Renal cortex interstitium (tissue), 15 donors: Measurements from ENCODE around the gene OR52E5. TPM values are rescaled to one million over a fixed set of nuclear protein-coding genes. Genes with fewer than 3 reads are reported as not detected.

ENCODE experiments used
- DNase-seq, 11 donors: peaks; one replicate each; pipeline ENCODE4 v3.0.0-alpha.2; 2013; ENCODE audit warnings: low read depth in 9 of 11, low spot score in 4 of 11; ENCODE audit errors: extremely low read depth in 1 of 11
- long read RNA-seq, 16 experiments: transcript quantifications; one replicate each; lab custom pipeline, GENCODE V29; 2026
- polyA plus RNA-seq, 3 donors: library from polyadenylated mRNA; unstranded; fragments of 120-200 nt; gene quantifications; one replicate each; pipeline ENCODE4 v1.2.1, GENCODE V29; 2013; ENCODE audit not compliant: insufficient read length in 3 of 3

The OR52E5 gene
- polyA plus RNA-seq: not detected
- long read RNA-seq, donor 1: 0 reads
- long read RNA-seq, donor 2: 0 reads
- long read RNA-seq, donor 3: 0 reads
- long read RNA-seq, donor 4: 0 reads
- long read RNA-seq, donor 5: 0 reads
- long read RNA-seq, donor 6: 0 reads
- long read RNA-seq, donor 7: 0 reads
- long read RNA-seq, donor 8: 0 reads
- long read RNA-seq, donor 9: 0 reads
- long read RNA-seq, donor 10: 0 reads
- long read RNA-seq, donor 11: 0 reads
- long read RNA-seq, donor 12: 0 reads
- long read RNA-seq, donor 13: 0 reads
- long read RNA-seq, donor 14: 0 reads
- long read RNA-seq, donor 15: 0 reads
- long read RNA-seq, donor 16: 0 reads

DNA sequence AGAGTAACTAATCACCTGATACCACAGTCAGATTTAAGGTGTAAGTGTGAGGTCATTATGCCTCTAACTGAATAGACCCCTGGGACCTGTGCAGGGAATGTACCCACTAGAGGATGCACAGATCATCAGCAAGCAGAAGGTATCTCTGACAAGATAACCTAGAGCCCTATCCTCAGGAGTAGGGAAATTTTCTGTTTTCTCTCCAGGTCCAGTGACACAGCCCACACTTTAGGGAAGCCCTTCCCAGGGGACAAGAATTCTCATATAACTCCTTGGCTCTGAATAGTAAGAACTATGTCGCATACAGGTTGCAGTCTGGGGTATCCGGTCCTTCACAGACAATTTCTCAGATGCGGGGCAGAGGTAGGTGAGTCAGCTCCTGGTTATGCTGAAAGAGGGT lies at the start of gene OR52E5:
Gene OR52E5 (plus strand): TSS at position 301 of the 400 bp plus-strand sequence. CDS start 7,569 bp downstream, outside the sequence.
- DNase-seq: no peak

- DNase-seq: no peak
Measured at GRCh38 chr11:5846701-5847100, 46.3 kb upstream of the OR52E5 start.

DNA sequence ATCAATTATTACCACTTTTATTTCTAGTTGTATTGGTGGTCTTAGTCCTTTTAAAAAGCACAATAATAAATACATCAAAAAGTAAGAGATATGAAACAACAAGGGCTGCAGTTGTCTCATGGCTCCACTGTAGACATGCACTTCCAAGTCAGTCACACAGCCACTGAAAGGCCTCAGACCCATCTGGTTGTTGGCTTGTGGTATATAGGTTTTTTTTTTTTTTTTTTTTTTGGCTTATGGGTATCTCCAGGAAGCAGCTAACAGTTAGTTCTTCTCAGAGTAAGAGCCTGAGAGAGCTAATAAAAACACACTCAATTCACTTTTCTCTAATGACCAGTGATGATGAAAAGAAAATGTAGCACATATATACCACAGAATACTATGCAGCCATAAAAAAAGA lies 45.3 kb upstream of the OR52E5 start:
- no peak for DNase-seq

- no peak for DNase-seq
Measured at GRCh38 chr11:5851002-5851401, 42.0 kb upstream of the OR52E5 start.

DNA sequence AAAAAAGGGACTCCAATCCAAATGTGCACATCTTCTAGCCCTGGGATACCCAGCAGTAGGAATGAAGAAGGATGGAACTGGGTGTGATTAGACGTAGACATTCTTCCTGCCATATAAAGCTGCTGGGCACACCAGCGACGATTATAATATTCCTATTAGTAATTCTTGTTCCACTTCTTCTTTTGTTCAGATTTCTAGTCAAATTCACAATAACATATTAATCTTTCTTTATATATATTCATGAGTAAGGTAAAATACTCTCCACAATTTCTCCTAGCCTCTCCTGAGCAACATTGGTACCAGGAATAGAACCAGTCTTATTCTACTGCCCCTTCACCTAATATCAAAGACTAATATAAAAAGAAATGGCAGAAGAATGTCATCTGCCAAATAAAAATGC lies 35.4 kb upstream of the OR52E5 start, which contains the start of gene OR52E8:
Gene OR52E8 (minus strand): TSS at position 101 of the 400 bp plus-strand sequence. CDS start 0 bp downstream, at position 101.
- DNase-seq: no peak

DNA sequence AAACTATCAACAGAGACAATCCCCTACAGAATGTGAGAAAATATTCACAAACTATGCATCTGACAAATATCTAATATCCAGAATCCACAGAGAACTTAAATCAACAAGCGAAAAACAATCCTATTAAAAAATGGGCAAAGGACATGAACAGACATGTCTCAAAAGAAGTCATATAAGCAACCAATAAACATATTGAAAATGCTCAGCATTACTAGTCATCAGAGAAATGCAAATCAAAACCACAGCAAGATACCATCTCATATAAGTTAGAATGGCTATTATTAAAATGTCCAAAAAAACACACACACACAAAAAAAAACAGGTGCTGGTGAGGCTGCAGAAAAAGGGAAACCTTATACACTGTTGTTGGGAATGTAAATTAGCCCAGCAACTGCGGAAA lies 27.2 kb upstream of the OR52E5 start:
- DNase-seq: no peak

DNA sequence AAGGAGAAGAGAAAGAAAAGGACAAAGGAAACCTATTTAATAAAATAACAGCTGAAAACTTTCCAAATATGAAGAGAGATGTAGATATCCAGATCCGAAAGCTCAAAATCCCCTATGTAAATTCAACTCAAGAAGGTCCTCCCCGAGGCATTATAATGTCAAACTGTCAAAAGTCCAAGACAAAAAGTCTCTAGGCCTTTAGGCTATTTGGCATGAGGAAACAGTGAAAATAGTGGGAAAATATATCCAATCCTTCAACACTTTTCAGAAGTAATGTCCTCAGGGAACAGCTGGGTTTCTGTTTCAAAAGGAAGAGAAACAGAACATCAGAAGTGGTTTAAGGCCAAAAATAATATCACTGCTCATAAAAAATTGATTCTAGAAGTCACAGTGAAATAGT lies 14.4 kb upstream of the OR52E5 start:
- no peak for DNase-seq

- no peak for DNase-seq
Measured at GRCh38 chr11:5880329-5880728, 12.7 kb upstream of the OR52E5 start, which contains the start of gene OR52E4. Gene OR52E4, plus strand, starts transcription at chr11:5880629. Its CDS starts 3,664 bp downstream, at chr11:5884293.

- no peak for DNase-seq
Measured at GRCh38 chr11:5881756-5882155, 11.3 kb upstream of the OR52E5 start.

DNA sequence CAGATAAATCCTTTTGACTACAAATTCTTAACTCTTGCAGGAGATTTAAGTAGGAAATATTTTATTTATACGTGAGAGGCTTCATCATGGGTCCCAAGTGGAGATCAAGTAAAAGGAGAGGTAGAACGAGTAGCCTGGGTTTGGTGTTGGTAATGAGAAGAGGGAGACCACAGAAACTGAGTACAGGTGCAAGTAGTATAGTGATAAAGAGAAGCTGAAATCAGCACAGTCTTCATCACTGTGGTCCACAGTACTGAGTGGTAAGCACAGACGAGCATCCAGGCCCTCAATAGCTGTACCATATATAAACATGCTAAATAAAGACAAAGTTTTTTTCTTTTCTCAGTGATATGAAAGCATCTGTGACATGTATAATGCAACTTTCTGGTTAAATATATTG lies 5.8 kb upstream of the OR52E5 start:
- DNase-seq: no peak

GRCh38 chr11:5887661-5888060 lies 5.3 kb upstream of the OR52E5 start:
- DNase-seq: no peak

GRCh38 chr11:5891216-5891800 lies 1.7 kb upstream of the OR52E5 start:
- no peak for DNase-seq

DNA sequence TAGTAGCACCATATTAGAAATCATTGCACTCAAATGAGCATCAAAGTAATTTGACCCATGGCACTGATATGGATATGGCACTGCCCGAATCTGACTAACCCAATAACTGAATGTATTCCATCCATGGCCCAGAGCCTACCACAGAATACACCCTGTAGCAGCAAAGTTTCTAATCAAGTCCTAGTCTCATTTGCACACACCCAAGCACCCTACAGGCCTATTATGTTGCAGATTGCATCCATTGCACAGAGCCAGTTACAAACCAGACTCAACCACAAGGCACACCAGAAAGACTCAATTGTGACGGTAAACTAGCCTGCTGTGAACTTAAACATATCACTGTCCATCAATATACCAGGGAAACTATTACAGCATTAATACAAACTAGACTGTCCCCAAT lies 6.5 kb downstream of the OR52E5 start:
- DNase-seq: no peak

- DNase-seq: no peak
Measured at GRCh38 chr11:5910540-5910939, 17.5 kb downstream of the OR52E5 start.

DNA sequence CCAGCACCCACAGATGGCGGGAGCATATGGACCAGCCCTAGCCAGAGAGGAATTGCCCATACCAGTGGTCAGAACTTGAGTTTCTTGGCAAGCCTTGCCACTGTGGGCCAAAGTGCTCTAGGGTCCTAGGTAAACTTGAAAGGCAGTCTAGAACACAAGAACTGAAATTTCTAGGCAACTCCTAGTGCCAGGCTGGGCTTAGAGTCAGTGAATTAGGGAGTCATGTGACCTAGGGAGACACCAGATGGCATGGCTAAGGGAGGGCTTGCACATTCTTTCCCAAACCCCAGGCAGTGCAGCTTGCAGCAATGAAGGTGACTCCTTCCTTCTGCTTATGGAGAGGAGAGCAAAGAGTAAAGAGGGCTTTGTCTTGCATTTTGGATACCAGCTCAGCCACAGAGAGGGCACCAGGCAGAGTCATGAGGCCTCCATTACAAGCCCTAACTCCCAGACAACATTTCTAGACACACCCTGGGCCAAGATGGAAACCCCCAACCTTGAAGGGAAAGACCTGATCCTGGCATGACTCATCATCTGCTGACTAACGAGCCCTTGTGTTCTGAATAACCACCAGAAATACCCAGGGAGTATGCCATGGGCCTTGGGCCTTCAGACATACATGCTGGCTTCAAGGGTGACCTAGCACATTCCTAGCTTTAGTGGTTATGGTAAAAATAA lies 29.9 kb downstream of the OR52E5 start:
- no peak for DNase-seq

GRCh38 chr11:5923427-5923776 lies 30.4 kb downstream of the OR52E5 start:
- no peak for DNase-seq

DNA sequence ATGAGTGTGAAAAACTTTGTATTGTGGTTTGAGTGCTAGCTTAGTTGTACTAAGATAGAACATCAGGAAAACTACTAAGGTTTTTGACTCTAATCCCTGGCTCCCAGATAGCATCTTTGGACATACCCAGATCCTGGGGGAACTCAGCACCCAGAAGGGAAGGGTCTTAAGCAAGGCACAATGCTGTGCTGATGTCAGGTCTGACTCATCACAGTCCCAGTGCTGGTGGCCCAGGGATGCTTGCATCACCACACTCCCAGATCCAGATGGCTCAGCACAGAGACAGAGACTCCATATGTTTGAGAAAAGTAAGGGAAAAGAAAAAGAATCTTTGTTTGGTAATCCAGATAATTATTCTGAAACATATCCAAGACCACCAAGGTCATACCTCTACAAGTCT lies 30.8 kb downstream of the OR52E5 start:
- no peak for DNase-seq

- DNase-seq: no peak
Measured at GRCh38 chr11:5928271-5928670, 35.3 kb downstream of the OR52E5 start.

DNA sequence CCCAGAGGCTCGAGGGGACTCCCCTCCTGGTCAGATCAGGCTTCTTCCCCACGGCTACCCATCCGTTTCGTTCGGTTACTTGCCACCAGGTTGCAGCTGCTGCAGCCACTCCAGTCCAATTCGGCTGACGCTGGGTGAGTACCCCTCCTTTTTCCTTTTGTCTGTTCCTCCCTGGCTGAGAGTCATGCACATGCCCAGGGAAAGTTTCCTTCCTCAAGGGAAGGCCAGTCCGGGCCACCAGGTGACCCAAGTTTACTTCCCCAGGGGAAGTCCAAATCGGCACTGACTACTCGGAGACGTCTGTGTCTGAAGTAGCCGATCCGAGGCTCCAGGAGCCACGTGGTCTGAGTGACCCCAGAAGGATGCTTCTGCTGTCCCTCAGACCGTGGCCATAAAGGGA lies 35.8 kb downstream of the OR52E5 start:
- DNase-seq: no peak
